ENCODE data around the gene GPR39.

Gene GPR39

GRCh38 chr2:132412021-132412420 is 4.6 kb upstream of the GPR39 start:
- DNase-seq (ENCODE audit: low read depth in 1 of 2, low spot score in 1 of 2): no peak

GRCh38 chr2:132414081-132414480 is 2.5 kb upstream of the GPR39 start:
- DNase-seq (ENCODE audit: low read depth in 1 of 2, low spot score in 1 of 2): no peak

DNA sequence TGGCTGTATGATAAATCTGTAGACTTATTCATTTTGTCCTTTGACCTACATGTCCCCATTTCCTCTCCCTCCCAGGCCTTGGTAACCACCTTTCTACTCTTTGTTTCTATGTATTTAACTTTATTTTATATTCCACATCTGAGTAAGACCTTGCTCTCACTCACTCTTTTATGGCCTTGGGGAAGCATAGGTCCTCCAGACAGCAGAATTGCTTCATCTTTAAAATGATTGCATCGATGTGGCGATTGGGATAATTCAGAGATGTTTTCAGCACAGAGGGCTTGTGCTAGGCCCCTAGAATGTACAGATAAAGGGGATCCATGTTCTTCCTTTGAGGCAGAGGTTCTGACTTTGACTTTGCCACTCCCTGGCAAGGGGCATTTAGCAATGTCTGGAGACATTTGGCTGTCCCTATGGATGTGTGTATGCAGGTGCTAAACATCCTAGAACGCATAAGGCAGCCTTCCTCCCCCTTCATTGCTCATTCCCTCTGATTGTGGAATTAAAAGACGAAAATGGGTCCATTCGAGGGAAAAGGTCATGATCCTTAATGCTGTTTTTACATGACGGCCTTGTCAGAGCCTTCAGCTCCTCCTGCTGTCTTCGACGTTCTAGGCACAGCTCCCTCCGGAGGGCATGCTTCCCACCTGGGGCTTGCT is 1.2 kb upstream of the GPR39 start:
- no peak for DNase-seq (ENCODE audit: low read depth in 1 of 2, low spot score in 1 of 2)

GRCh38 chr2:132415915-132416722 is 486 bp upstream of the GPR39 start:
- no peak for DNase-seq (ENCODE audit: low read depth in 1 of 2, low spot score in 1 of 2)

DNA sequence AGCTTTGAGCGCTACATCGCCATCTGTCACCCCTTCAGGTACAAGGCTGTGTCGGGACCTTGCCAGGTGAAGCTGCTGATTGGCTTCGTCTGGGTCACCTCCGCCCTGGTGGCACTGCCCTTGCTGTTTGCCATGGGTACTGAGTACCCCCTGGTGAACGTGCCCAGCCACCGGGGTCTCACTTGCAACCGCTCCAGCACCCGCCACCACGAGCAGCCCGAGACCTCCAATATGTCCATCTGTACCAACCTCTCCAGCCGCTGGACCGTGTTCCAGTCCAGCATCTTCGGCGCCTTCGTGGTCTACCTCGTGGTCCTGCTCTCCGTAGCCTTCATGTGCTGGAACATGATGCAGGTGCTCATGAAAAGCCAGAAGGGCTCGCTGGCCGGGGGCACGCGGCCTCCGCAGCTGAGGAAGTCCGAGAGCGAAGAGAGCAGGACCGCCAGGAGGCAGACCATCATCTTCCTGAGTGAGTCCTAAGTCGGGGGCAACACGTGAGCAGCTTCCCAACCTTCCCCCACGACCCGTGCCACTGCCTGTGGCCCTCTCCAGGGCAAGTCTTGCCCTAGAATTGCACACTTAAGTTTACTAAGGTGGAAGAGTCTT is 928 bp downstream of the GPR39 start:
- DNase-seq (ENCODE audit: low read depth in 1 of 2, low spot score in 1 of 2): no peak

- no peak for DNase-seq (ENCODE audit: low read depth in 1 of 2, low spot score in 1 of 2)
These were observed 2.6 kb downstream of the GPR39 start for GRCh38 chr2:132419235-132419634.

GRCh38 chr2:132419941-132420340 is 3.3 kb downstream of the GPR39 start:
- no peak for DNase-seq (ENCODE audit: low read depth in 1 of 2, low spot score in 1 of 2)

GRCh38 chr2:132420816-132421805 is 4.5 kb downstream of the GPR39 start:
- DNase-seq (ENCODE audit: low read depth in 1 of 2, low spot score in 1 of 2): no peak

- DNase-seq (ENCODE audit: low read depth in 1 of 2, low spot score in 1 of 2): no peak
These were observed 6.1 kb downstream of the GPR39 start for GRCh38 chr2:132422736-132423135.

DNA sequence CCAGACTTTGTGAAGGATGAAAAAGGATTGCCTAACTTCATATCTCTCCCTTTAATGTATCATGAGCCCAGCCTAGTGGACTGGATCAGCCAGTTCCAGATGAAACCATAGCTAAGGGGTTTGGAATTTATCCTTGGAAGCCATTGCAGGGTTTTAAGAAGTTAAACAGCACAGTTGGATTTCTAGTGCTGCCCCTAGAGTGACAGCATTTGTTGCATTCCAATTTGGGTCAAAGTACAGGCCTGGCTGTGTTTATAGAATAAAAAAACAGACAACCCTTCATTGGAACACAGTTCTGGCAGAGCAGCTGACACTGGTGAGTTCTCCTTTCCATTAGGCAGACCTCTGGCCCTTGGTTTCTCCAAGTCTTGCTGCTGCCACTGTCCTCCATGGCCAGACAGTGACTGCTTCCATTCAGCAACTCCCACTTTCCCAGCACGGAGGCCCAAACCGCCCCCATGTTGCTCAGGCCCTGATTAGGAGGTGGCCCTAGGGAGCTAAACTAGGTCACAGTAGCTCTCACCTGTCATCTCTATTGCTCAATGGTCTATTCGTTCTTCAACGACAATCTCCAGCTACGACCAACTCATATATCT is 8.0 kb downstream of the GPR39 start:
- DNase-seq (ENCODE audit: low read depth in 1 of 2, low spot score in 1 of 2): no peak

- DNase-seq (ENCODE audit: low read depth in 1 of 2, low spot score in 1 of 2): no peak
These were observed 9.4 kb downstream of the GPR39 start for GRCh38 chr2:132426033-132426432.

GRCh38 chr2:132426656-132427055 is 10.1 kb downstream of the GPR39 start:
- no peak for DNase-seq (ENCODE audit: low read depth in 1 of 2, low spot score in 1 of 2)

DNA sequence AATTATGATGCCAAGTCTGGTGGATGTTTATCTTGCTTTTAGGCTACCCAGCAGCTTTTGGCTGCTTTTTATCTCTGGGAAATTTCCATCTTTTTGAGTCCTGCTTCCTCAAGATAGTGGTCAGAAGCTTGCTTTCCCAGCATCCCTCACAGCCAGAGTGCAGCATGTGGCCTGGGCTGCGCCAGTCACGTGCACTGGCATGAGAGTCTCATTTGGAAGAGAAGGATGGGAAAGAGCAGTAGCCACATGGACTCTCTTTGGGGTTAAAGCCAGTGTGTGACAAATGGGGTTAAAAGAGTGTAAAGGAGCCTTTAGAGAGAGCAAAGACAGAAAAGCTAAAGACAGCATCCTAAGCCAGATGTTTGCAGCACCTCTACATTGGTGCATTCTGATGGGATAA is 12.7 kb downstream of the GPR39 start:
- no peak for DNase-seq (ENCODE audit: low read depth in 1 of 2, low spot score in 1 of 2)

- no peak for DNase-seq (ENCODE audit: low read depth in 1 of 2, low spot score in 1 of 2)
These were observed 13.5 kb downstream of the GPR39 start for GRCh38 chr2:132429941-132430573.

- no peak for DNase-seq (ENCODE audit: low read depth in 1 of 2, low spot score in 1 of 2)
These were observed 14.3 kb downstream of the GPR39 start for GRCh38 chr2:132430895-132431294.

DNA sequence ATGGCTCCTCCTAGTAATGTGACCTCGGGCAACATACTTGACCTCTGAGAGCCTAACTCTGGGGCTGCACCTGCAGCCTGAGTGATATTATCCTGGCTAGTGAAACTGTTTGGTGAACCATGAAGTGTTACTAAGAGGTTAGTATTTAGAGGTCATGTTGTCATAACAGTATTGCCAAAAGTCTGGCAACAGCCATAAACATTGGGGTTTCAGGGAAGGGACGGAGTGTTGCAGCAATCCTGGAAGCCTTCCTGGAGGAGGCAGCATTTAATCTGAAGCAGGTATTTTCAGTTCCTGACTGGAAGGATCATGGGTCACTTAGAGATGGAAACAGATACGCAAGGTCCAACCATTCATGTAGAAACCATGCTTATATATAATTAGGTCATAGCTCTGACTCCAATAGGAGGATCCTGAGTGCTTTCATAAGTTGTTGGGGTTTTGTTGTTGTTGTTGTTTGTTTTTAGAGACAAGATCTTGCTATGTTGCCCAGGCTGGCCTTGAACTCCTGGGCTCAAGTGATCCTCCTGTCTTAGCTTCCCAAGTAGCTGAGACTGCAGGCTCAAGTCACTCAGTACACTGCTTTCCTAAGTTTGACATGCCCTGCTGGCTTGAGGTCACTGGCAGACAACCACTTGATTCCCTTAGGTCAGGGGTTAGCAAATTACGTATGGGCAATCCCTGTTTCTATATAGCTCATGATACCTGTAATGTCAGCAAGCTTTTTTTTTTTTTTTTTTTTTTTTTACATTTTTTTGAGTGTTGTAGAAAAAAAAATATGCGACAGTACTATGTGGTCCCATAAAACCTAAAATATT is 21.5 kb downstream of the GPR39 start:
- no peak for DNase-seq (ENCODE audit: low read depth in 1 of 2, low spot score in 1 of 2)

GRCh38 chr2:132438691-132439090 is 22.1 kb downstream of the GPR39 start:
- DNase-seq (ENCODE audit: low read depth in 1 of 2, low spot score in 1 of 2): no peak

- DNase-seq (ENCODE audit: low read depth in 1 of 2, low spot score in 1 of 2): no peak
These were observed 23.2 kb downstream of the GPR39 start for GRCh38 chr2:132439703-132440398.

- DNase-seq (ENCODE audit: low read depth in 1 of 2, low spot score in 1 of 2): no peak
These were observed 24.4 kb downstream of the GPR39 start for GRCh38 chr2:132441051-132441450.

Measured in activated CD4-positive, alpha-beta T cell treated with anti-CD3 and anti-CD28 coated beads, Interleukin-2, amount 50 U/mL, for 24 hours (primary cell).